ENCODE results near the gene BRCC3. TPM values are rescaled to one million over a fixed set of nuclear protein-coding genes. Genes with fewer than 3 reads are reported as not detected.

BRCC3 gene
- 29.8 TPM in 2 replicates for total RNA-seq (ENCODE audit: low replicate concordance)
- long read RNA-seq, transcript BRCC3-208 (10 exons, 2,694 nt): major isoform, 72 of 119 reads
- long read RNA-seq, partial matches to known transcripts: 7 of 119 reads
- long read RNA-seq, other reads (novel, unspliced or antisense): 35 of 119 reads

DNA sequence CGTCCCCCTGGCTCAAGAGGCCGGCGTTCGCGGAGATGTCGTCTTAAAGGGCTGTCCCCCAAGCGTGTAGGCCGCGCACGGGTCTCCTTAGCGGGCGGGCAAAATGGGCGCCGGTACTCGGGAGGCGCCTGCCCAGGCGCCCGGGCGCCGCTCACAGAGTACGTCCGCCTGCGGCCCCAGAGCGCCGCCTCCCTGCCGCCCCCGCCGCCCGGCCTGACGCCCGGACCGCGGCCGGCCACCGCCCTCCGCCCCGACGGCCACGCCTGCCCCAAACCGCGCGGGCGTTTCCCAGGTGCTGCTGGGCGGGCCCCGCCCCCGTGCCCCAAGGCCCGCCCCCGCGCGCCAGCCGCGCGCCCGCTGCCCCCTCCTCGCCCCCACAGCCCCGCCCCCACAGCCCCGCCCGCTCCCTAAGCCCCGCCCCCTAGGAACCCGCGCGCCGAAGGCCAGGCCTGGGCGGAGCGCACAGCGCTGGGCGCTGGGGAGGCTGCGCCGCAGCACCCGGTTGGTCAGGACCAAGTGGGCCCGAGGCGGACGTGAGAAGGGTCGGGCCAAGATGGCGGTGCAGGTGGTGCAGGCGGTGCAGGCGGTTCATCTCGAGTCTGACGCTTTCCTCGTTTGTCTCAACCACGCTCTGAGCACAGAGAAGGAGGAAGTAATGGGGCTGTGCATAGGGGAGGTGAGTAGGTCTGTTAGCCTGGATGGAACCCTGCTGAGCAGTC, at the start of gene BRCC3, which contains the start of the genes CMC4 and MTCP1:
BRCC3 (plus strand) TSS at position 534 of the 719 bp plus-strand sequence; CDS start at position 554, 20 bp downstream.
CMC4 (minus strand) TSS at position 162 of the 719 bp plus-strand sequence. CDS start 7,113 bp downstream, outside the sequence.
MTCP1 (minus strand) TSS at position 162 of the 719 bp plus-strand sequence. CDS start 5,126 bp downstream, outside the sequence.
- Mint-ChIP-seq H3K9me3 (no peaks in the 10 kb centered on the region), H3K27ac (peak within 1 kb of the TSS; percentile 85), H3K4me3 (peak within 1 kb of the TSS; percentile 92)

DNA sequence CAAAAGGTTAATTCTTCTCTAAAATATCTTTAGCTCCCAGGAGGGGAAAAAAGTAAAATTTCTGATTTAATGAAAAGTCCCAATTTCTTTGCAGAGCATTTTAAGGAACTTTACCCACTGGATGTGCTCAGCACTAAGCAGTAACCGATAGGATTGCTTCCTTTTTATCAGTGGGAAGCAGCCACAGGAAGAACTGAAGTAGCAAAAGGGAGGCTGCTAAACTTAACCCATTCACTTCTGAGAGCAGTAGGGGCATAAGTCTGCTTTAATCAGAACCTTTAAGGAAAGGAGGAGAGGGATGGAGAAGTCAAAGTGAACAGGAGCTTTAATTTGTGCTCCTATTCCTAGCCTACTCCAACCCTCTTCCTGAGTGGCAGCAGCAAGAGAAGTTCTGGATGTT, 48.7 kb upstream of the BRCC3 start, which contains the start of gene F8:
F8 (minus strand) TSS at position 139 of the 400 bp plus-strand sequence. CDS start 171 bp downstream, outside the sequence.
- Mint-ChIP-seq H3K27me3 (no peaks in the 10 kb centered on the region), H3K4me1 (ENCODE audit: unreplicated experiment) (no peaks in the 10 kb centered on the region), H3K27ac (no peak within 1 kb of the TSS), H3K4me3 (no peak within 1 kb of the TSS), H3K36me3 (no peaks in the 10 kb centered on the region), H3K9me3 (no peaks in the 10 kb centered on the region)
- TF ChIP-seq CTCF (conservative IDR thresholded peaks at IDR 0.05): no peak
- no peak for DNase-seq (ENCODE audit: extremely low spot score, unreplicated experiment)

More for the DNA sequence above, at the start of gene BRCC3, which contains the start of the genes CMC4 and MTCP1:
- Mint-ChIP-seq H3K4me1 (ENCODE audit: unreplicated experiment) (no peaks in the 10 kb centered on the region), H3K27me3 (no peaks in the 10 kb centered on the region), H3K36me3 (no peaks in the 10 kb centered on the region)
- peak; percentile 83 for DNase-seq (ENCODE audit: extremely low spot score, unreplicated experiment)
- TF ChIP-seq CTCF (conservative IDR thresholded peaks at IDR 0.05): no peak

DNA sequence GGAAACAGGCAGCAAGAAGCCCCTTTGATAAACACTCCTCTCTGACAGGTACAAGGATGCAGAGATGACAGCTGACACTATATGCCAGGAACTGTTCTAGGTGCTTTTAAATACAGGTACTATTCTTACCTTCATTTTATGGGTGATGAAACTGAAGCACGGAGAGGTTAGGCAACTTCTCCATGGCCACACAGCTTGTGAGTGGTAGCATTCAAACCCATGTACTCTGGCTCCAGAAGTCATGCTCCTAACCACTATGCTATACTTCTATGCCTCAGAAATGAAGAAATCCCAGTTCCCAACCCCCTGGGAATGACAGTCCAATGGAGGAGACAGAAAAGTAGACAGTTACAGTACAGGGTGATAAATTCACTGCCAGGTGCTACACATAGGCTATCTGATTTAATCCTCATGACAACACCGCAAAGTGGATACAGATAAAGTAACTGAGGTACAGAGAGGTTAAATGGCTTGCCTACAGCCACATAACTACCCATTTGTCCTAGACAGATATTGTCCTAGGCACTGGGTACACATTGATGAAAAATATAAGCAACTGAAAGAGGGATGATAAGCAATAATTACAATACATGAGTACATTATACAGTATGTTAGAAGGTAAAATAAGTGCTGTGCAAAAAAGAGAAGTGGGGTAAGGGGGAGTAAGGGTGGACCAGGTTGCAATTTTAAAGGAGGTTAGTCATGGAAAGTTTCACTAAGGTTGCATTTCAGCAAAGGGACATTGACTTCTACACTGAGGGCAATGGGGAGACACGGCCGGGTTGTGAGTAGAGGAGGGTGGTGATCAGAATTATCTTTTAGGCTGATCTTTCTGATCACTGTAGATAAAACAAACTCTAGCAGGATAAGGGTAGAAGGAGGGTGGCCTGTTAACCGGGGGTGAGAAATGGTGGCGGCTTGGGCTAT, 47.1 kb upstream of the BRCC3 start:
- Mint-ChIP-seq H3K36me3 (no peaks in the 10 kb centered on the region), H3K4me1 (ENCODE audit: unreplicated experiment) (peaks cover 5% of the 10 kb centered on the region), H3K27ac (peak overlapping the region; percentile 70), H3K9me3 (no peaks in the 10 kb centered on the region), H3K27me3 (no peaks in the 10 kb centered on the region), H3K4me3 (peak overlapping the region; percentile 64)
- no peak for DNase-seq (ENCODE audit: extremely low spot score, unreplicated experiment)
- no peak for TF ChIP-seq CTCF (conservative IDR thresholded peaks at IDR 0.05)

GRCh38 chrX:155026420-155026726, 44.9 kb upstream of the BRCC3 start:
- H3K27ac Mint-ChIP-seq: peak overlapping the region; percentile 95
- H3K9me3 Mint-ChIP-seq: no peaks in the 10 kb centered on the region
- no peaks in the 10 kb centered on the region for H3K36me3 Mint-ChIP-seq
- DNase-seq (ENCODE audit: extremely low spot score, unreplicated experiment): no peak
- peaks cover 5% of the 10 kb centered on the region for H3K4me1 Mint-ChIP-seq (ENCODE audit: unreplicated experiment)
- TF ChIP-seq CTCF (conservative IDR thresholded peaks at IDR 0.05): no peak
- H3K27me3 Mint-ChIP-seq: no peaks in the 10 kb centered on the region
- peak overlapping the region; percentile 87 for H3K4me3 Mint-ChIP-seq

DNA sequence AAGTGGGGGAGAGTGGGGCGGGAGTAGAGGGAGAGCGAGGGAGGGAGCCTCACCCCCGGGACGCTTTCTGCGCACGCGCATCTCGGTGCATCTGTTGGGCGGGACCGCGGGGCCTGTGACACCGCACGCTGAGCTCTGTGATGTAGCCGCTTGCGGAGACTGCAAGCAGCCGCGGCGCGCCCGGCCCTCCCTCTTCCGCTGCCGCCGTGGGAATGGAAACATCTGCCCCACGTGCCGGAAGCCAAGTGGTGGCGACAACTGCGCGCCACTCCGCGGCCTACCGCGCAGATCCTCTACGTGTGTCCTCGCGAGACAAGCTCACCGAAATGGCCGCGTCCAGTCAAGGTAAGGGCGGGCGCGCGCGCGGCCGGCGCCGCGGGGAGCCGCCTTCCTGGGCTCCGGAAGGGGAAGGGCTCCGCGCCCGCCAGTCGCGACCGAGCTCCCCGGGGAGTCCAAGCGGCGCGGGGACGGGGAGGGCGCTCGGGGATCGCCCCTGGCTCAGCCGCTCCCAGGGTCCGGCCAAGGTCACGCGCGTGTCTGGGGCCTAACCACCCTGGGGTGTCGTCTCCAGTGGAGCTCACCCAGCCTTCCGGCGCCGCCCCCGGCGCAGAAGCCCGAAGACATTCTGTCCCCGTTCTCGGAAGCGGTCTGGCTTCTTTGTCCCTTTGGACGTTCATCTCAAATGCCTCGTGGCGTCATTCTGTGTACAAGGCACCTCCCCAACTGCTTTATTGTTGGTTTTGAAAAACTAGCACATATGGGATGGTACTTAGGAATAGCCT, 44.4 kb upstream of the BRCC3 start, which contains the start of gene FUNDC2:
FUNDC2 (plus strand) TSS at position 118 of the 782 bp plus-strand sequence; CDS start at position 213, 95 bp downstream.
- DNase-seq (ENCODE audit: extremely low spot score, unreplicated experiment): peak; percentile 92
- no peak for TF ChIP-seq CTCF (conservative IDR thresholded peaks at IDR 0.05)
- Mint-ChIP-seq H3K36me3 (no peaks in the 10 kb centered on the region), H3K4me1 (ENCODE audit: unreplicated experiment) (peaks cover 5% of the 10 kb centered on the region), H3K9me3 (no peaks in the 10 kb centered on the region), H3K27me3 (no peaks in the 10 kb centered on the region), H3K27ac (peak within 1 kb of the TSS; percentile 95), H3K4me3 (peak within 1 kb of the TSS; percentile 91)

Data from type B pancreatic cell (in vitro differentiated cells).